Colon (tissue), 2 donors: ENCODE measurements around the gene LACTBL1.
"Not testable (repeated sequence)": the region's sequence is repeated elsewhere in the genome, so short reads cannot be mapped to it uniquely, and the experiment has no call there.

ENCODE experiments used
- FAIRE-seq: peaks from 2 replicates; lab custom pipeline; 2012; peaks lifted over from hg19 to GRCh38; lab: Jason Lieb, UNC
- donor health status: control.
- donor health status: control.

Gene LACTBL1, protein sequence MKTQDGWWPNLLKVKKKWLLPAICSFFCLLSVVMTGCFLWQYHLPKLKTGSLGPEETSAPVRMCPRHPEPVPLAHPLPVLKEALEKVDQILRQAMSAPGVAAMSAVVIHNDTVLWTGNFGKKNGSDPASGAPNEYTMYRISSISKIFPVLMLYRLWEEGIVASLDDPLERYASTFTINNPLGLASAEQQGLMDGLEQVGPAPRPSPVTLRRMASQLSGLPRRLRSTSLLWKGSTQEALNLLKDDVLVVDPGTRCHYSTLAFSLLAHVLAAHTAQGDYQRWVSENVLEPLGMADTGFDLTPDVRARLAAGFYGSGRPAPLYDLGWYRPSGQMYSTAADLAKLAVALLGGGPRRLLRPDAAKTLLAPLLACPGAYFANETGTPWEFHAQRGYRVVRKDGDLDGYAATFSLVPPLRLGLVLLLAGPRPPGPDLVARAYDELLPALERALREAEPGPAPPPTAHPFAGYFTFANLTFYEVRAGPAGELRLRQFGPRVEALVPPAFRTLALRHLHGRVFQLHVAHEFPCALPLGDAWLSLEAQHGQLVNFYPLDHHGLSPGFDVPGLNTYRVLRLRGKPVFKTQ

DNA sequence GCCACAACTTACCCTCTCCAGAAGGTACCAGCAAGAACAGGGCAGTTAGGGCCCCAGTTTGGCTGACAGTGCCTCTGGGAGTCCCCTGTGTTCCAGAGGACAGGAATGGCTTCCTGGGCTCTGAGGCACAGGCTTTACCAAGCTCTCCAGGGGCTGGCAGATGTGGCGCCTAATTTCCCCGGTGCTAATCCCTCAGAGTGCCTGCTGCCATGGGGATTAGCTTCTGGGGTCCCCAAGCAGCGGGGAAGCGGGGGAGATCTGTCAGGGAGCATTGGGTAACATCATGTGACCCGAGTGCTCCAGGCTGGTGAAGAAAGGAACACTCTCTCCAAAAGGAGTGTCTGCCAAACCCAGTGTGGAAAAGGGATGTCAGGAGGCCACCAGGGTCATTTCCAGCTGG, at the start of gene LACTBL1:
Gene LACTBL1 (minus strand): TSS at position 107 of the 400 bp plus-strand sequence. CDS start 550 bp downstream, outside the sequence.
- FAIRE-seq, result no peak

DNA sequence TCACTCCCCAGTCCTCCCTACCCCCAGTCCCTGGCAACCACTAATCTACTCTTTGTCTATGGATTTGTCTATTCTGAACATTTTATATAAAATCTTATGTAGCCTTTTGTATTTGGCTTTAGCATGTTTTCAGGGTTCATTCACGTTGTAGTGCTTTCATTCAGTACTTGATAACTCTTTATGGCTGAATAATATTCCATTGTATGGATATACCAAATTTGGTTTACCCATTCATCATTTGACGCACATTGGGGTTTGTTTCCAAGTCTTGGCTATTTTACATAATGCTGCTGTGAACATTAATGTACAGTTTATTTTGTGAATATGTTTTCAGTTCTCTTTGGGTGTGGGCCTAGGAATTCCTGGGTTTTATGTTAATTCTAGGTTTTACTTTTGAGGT, 49.2 kb upstream of the LACTBL1 start:
- FAIRE-seq, result no peak

DNA sequence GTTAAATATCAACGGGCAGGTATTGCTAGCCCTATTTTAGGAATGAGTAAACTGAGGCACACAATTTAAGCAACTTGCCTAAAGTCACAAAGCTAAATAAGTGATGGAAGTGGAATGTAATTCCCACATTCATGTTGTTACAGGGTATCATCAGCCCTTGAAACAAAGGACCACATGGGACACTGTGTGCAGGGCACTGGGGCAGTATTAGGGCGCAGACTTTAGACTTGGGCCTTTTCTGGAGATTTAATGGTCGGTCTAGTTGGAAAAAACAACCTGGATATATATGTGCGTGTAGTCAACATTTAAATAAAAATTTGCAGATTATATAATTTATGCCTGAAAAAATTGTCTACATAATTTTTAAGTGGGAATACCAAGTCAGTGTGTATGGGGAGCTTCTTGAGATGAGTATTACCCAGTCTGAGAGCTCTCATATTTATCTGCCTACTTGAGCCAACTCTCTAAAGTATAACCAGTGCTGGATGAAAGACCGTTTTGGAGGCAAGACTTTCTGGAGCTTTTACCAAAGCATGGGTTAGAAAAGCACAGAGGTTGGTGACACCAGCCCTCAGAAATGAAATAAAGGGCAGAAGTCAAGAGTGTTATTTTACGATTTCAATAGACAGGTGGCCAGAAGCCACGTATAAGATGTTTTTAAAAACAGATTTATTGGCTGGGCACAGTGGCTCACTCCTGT, 48.2 kb upstream of the LACTBL1 start:
- no peak for FAIRE-seq

DNA sequence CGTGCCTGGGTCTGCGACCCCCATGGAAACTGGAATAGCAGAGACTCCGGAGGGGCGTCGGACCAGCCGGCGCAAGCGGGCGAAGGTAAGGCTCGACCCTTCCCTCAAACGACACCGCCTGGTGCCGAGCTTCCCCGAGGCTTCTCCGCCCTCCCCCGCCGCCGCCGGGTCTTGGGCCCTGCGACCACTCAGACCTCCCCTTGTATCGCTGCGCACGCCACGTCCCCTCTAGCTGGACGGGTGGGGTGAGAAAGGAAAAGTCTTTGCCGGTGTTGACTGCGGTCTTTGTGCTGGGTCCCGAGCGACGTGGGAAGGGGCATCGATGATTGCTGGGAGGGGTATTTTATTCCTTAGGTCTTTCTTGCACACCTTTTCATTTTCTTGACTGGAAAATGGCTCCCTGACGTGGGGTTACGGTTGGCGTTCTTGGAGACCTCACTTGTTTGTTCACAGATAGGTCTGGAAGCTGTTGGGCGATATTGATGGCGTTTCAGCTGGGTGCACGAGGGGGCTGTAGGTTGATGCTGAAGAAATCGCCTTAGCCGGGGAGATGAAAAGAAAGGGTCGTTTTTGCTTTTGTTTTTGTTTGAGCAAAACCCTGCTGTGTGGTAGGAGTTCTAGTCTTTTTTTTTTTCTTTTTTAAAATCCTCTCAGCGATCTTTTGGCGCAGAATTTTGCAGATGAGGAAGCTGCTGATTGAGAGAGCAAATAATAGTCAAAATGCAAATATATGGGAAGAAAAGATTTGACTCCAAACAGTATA, 47.4 kb upstream of the LACTBL1 start:
- FAIRE-seq, result no peak

DNA sequence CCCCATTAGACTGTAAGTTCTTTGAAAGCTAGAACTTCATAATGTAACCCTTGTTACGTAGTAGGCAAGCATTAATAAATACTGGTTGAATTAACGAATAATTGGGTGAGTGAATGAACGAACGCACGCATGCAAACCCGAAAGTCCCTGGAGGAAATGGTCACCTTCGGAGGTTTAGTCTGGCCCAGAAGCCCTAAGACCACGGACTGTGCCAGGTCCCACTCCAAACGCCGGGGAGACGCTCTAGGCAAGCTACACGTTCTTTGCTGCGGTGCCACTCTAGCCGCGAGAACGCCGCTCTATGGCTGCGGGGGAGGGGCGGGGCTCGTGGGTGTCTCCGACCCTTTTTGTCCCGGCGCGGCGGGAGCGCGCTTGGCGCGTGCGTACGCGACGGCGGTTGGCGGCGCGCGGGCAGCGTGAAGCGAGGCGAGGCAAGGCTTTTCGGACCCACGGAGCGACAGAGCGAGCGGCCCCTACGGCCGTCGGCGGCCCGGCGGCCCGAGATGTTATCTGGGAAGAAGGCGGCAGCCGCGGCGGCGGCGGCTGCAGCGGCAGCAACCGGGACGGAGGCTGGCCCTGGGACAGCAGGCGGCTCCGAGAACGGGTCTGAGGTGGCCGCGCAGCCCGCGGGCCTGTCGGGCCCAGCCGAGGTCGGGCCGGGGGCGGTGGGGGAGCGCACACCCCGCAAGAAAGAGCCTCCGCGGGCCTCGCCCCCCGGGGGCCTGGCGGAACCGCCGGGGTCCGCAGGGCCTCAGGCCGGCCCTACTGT, 46.6 kb upstream of the LACTBL1 start, which contains the start of gene KDM1A:
Gene KDM1A (plus strand): TSS at position 375 of the 769 bp plus-strand sequence. CDS start 129 bp downstream, at position 504.
- no peak for FAIRE-seq

DNA sequence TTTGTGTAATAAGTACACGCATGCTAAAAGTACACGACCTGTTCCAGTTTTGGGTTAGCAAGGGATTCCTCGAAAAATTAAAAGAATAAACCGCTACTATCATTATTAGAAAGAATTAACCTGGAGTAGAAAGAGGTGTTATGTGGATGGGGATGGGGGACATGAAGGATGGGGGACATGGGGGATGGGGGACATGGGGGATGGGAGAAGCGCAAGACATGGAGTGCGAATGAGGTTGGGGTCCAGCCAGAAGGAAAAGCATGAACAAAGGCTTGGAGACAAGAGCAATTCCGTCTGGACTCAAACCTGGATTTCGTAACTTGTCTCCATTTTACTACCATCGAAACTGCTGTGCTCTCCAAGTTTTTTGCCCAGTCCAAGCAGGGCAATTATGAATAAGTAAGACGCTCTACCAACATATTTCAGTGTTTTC, 46.0 kb upstream of the LACTBL1 start:
- no peak for FAIRE-seq

DNA sequence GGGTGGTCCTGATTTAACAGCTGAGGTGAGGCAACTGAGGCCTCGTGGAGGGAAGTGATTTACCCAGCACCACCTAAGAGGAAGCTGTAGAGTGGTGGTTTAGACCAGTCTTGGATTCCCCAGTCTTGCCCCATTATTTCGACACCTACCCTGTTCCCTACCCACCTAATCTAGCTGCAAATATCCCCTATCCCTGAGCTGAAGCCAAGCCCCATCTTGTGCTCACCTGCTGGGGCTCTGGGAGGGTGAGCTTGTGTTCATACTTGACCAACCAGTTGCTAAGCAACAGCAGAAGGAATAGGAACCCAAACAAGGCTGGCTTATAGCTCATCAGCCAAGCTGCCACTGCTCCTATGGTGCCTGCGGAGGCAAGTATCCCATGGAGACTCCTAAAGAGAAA, 41.0 kb upstream of the LACTBL1 start:
- no peak for FAIRE-seq

DNA sequence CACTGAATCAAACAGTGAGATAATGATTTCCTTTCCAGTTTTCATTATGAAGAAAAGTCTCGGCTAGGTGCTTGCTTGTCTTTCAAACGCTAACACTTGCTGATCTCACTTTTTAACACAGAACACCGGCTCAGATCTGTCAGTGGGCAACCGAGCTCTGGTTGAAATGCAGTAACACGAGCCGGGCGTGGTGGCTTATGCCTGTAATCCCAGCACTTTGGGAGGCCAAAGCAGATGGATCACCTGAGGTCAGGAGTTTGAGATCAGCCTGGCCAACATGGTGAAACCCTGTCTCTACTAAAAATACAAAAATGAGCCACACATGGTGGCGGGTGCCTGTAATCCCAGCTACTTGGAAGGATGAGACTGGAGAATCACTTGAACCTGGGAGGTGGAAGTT, 37.4 kb upstream of the LACTBL1 start:
- FAIRE-seq, result not testable (repeated sequence)

DNA sequence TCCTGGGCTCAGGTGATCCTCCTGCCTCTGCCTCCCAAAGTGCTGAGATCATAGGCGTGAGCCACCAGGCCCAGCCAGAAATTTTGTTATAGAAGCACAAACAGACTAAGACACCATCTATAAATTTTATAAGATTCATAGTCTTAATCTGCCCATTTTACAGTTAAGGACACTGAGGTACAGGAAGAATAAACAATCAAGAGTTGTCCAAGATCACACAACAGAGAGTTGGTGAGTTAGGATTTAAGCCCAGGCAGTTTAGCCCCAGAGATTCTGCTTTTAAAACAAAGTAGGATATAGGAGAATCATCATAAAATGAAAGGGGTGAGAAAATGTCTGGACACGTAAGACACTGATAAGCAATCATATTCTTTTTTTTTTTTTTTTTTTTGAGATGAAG, 36.2 kb upstream of the LACTBL1 start:
- FAIRE-seq, result no peak

DNA sequence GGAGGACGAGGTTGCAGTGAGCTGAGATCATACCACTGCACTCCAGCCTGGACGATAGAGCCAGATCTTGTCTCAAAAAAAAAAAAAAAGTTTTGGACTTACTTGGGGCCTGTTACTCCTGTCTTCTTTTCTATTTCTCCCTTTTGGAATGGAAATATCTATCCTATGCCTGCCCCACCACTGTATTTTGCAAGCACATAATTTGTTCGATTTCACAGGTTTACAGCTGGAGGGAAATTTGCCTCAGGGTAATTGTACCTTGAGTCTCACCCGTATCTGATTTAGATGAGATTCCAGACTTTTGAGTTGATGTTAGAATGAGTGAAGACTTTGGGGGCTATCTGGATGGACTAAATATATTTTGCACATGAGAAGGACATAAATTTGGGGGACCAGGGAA, 34.4 kb upstream of the LACTBL1 start:
- FAIRE-seq, result no peak

DNA sequence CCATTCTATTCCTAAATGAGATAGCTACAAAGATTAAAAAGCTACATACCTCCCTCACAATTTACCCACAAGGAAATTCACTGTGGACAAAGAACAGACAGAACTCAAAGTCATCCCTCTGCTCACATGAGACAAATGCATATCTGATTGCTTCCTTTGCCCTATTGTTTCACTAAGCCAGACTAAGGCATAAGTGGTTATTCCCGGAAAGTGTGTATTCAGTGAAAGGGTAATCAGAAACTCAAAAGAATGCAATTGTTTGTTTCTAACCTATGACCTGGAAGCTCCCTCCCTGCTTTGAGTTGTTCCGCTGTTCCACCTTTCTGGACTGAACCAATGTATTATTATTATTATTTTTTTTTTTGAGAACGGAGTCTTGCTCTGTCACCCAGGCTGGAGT, 32.1 kb upstream of the LACTBL1 start:
- not testable (repeated sequence) for FAIRE-seq

DNA sequence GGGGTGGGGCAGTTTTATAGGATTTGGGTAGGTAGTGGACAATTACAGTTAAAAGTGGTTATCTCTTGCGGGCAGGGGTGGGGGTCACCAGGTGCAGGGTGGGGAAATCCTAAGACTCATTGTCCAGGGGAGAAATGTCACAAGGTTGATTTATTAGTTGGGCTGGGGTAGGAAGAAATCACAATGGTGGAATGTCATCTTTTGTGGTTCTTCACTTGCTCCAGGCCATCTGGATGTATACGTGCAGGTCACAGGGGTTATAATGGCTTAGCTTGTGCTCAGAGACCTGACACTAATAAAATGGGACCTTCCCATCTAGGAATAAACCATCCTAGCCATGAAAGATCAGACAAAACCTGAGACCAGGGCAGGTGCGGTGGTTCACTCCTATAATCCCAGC, 31.4 kb upstream of the LACTBL1 start:
- FAIRE-seq, result no peak

DNA sequence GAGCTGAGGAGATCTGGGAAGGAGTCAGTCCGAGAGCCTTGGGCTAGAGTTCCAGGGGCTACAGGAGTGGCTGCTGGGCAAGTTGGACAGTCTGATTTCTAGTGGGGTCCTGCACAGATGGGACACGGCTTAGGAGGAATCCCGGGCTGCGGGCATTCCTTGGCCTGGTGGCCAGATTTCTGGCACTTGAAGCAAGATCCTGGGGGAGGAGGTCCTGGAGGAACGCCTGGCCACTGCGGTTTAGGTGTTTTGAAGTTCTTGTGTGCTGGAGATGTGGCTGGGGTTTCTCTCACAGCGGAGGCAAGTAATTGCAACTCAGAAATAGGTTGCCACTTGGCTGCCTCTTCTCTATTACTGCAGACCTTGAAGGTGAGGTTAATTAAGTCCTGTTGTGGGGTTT, 29.6 kb upstream of the LACTBL1 start:
- FAIRE-seq, result not testable (repeated sequence)

DNA sequence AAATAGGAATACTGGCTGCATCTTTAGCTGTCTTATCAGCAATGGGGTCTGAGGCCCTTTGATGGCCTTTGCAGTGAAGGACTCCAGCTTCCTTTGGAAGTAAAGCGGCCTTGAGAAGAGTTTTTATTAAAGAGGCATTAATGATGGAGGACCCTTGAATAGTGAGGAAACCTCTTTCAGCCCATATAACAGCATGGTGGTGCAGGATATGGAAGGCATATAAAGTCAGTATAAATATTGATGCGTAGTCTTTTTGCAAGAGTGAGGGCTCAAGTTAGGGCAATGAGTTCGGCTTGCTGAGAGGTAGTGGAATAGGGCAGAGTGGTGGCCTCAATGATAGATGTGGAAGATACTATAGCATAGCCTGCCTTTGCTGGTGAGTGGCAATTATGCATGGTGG, 27.5 kb upstream of the LACTBL1 start:
- FAIRE-seq, result not testable (repeated sequence)

DNA sequence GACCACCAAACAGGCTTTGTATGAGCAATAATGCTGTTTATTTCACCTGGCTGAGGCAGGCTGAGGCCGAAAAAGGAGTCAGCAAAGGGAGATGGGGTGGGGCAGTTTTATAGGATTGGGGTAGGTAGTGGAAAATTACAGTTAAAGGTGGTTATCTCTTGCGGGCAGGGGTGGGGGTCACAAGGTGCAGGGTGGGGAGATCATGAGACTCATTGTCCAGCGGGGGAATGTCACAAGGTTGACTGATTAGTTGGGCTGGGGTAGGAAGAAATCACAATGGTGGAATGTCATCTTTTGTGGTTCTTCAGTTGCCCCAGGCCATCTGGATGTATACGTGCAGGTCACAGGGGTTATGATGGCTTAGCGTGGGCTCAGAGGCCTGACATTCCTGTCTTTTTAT, 24.9 kb upstream of the LACTBL1 start:
- FAIRE-seq, result not testable (repeated sequence)

DNA sequence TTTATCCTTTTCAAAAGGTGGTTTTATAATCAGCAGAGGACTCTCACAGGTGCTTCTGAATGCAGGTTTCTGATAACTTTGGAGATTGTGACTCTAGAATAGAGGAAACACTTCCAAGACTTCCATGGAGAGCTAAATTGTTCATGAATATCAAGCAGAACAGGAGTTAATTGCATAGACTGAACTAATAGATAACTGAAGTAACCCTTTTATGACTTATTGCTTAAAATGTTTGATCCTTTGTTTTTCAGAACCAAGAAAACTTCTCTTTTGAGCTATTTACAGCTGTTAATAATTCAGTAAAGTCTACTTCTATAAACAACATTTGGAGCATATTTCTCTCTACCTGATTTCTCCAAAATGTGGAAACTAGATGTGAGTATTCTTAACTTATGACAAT, 23.1 kb upstream of the LACTBL1 start:
- no peak for FAIRE-seq

DNA sequence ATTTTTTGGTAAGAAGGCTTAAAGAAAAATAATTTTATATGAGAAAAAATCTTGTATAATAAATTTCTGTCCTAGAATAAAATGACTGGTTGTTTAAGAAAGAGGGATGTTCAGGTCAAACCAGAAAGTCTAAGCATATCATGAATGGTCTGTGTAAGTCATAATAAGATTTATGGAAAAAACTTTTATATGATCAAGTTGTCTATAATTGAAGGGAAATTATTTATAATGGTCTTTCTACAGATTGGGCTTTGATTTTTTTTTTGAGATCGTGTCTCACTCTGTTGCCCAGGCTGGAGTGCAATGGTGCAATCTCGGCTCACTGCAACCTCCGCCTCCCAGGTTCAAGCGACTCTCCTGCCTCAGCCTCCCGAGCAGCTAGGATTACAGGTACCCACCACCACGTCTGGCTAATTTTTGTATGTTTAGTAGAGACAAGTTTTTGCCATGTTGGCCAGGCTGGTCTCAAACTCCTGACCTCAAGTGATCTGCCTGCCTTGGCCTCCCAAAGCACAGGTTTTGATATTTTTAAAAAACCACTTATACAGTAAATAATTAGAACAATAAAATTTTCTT, 20.6 kb upstream of the LACTBL1 start:
- not testable (repeated sequence) for FAIRE-seq

DNA sequence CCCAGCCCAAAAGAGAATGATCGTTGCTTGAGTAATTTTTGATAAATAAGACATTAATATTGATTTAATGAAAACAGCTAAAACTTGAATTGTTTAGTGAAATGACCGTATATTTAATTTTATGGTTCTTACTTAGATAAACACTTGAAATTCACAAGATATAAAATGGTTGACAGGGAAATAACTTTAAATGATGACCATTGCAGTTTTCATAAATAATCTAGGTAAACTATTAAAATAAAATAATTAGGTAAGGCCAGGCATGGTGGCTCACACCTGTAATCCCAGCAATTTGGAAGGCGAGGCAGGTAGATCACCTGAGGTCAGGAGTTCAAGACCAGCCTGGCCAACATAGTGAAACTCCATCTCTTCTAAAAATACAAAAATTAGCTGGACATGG, 19.7 kb upstream of the LACTBL1 start:
- not testable (repeated sequence) for FAIRE-seq

DNA sequence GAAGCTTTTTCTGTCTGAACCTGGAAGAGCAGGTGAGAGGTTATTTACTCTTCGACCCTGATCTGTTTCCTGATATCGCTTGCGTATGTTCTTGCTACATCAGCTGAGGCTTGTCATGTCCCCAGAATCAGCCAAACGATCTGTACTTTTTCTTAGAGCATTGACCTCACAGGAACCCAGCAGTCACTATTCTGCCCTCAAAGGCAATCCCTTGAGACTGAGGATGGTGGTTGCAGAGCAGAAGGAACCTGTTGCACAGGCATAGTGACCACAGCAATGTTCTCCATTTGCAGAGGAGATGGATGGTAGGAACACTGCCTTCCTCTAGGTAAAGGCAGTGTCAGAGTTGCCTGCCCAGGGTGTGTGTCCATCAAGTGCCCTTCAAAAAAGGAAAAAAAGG, 11.3 kb upstream of the LACTBL1 start:
- FAIRE-seq, result no peak

DNA sequence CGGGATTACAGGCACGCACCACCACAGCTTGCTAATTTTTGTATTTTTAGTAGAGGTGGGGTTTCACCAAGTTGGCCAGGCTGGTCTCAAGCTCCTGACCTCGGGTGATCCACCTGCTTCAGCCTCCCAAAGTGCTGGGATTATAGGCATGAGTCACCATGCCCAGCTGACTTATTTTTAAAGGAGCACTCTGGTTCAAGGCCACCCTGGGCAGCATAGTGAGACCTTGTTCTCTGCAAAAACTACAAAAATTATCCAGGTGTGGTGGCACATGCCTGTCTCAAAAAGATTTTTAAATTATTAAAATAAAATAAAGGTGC, 7.8 kb upstream of the LACTBL1 start:
- not testable (repeated sequence) for FAIRE-seq

DNA sequence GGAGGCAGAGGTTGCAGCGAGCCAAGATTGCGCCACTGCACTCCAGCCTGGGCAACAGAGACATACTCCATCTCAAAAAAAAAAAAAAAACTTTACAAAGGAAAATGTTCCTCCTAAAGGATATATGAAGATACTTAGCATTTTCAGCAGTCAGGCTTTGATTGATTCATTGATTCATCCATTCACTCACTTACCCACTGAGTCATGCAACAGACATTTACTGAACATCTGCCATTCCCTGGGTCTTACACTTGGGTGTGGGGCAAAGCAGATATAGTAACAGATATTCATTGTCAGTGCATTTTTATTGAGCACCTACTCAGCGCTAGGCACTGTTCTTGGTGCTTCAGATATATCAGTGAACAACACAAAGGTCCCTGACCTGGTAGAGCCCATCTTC, 5.6 kb upstream of the LACTBL1 start:
- no peak for FAIRE-seq
